Measurements from ENCODE around the gene CCDC85A.

GRCh38 chr2:56179931-56180330, 3.9 kb upstream of the CCDC85A start:
- TF ChIP-seq CTCF (IDR thresholded peaks at IDR 0.05), result no peak
- no peak for TF ChIP-seq POLR2A (IDR thresholded peaks at IDR 0.05)
- TF ChIP-seq POLR2AphosphoS5 (IDR thresholded peaks at IDR 0.05), result no peak
